Stimulated activated naive CD4-positive, alpha-beta T cell treated with Interleukin-2 at 50 U/mL for 16 hours (primary cell): ENCODE results near the gene ATRAID.
"Not testable (repeated sequence)": the region's sequence is repeated elsewhere in the genome, so short reads cannot be mapped to it uniquely, and the experiment has no call there.

ENCODE experiments used
- DNase-seq: peaks from one replicate; lab custom pipeline; 2025; lab: John Stamatoyannopoulos, UW

The ATRAID gene

GRCh38 chr2:27211943-27212625 lies at the start of gene ATRAID, which contains the start of gene SLC5A6:
Gene ATRAID (plus strand): TSS chr2:27212041. CDS start chr2:27212369, 328 bp downstream.
Gene SLC5A6 (minus strand): TSS chr2:27212268. CDS start chr2:27207650, 4,618 bp downstream.
- DNase-seq, result peak; percentile 87

GRCh38 chr2:27162151-27163121 lies 49.4 kb upstream of the ATRAID start:
- DNase-seq, result no peak

GRCh38 chr2:27164960-27165763 lies 46.7 kb upstream of the ATRAID start:
- no peak for DNase-seq

- no peak for DNase-seq
Measured at GRCh38 chr2:27170581-27171337, 41.1 kb upstream of the ATRAID start.

GRCh38 chr2:27171351-27171848 lies 40.4 kb upstream of the ATRAID start:
- no peak for DNase-seq

GRCh38 chr2:27174638-27175037 lies 37.2 kb upstream of the ATRAID start:
- no peak for DNase-seq

- DNase-seq, result no peak
Measured at GRCh38 chr2:27175330-27175729, 36.5 kb upstream of the ATRAID start.

- not testable (repeated sequence) for DNase-seq
Measured at GRCh38 chr2:27175781-27176180, 36.1 kb upstream of the ATRAID start.

- no peak for DNase-seq
Measured at GRCh38 chr2:27177441-27178351, 34.1 kb upstream of the ATRAID start.

GRCh38 chr2:27178469-27178868 lies 33.4 kb upstream of the ATRAID start:
- no peak for DNase-seq

- DNase-seq, result no peak
Measured at GRCh38 chr2:27179344-27180000, 32.4 kb upstream of the ATRAID start.

- DNase-seq, result no peak
Measured at GRCh38 chr2:27182346-27182745, 29.5 kb upstream of the ATRAID start.

- DNase-seq, result no peak
Measured at GRCh38 chr2:27184115-27184514, 27.7 kb upstream of the ATRAID start.

GRCh38 chr2:27185331-27186026 lies 26.4 kb upstream of the ATRAID start:
- DNase-seq, result no peak

GRCh38 chr2:27186613-27187345 lies 25.1 kb upstream of the ATRAID start:
- no peak for DNase-seq

- DNase-seq, result no peak
Measured at GRCh38 chr2:27189989-27190388, 21.9 kb upstream of the ATRAID start.

- DNase-seq, result peak; percentile 10
Measured at GRCh38 chr2:27191070-27191829, 20.6 kb upstream of the ATRAID start.
